ENCODE results near the gene ZNF653. TPM values are rescaled to one million over a fixed set of nuclear protein-coding genes. Genes with fewer than 3 reads are reported as not detected.

The ZNF653 gene
- total RNA-seq, 1 donor from 2014 or later = 5.7 TPM

GRCh38 chr19:11519138-11519537, 13.5 kb upstream of the ZNF653 start:
- Histone ChIP-seq H3K27me3 (ENCODE audit: control insufficient read depth in 3 of 3, insufficient read depth in 3 of 3, low read length in 3 of 3) (no peaks in the 10 kb centered on the region), H3K36me3 (ENCODE audit: control insufficient read depth in 3 of 3, insufficient read depth in 3 of 3, low read length in 3 of 3) (peaks cover 19 to 30% (median 30%) of the 10 kb centered on the region in 3 donors), H3K4me1 (ENCODE audit: control insufficient read depth in 3 of 3, insufficient read depth in 3 of 3, low read length in 3 of 3) (no peaks in the 10 kb centered on the region), H3K9ac (ENCODE audit: low read depth in 1 of 3, low read length in 3 of 3) (no peak overlapping the region), H3K27ac (ENCODE audit: low read depth, low read length) (no peak overlapping the region), H3K4me3 (ENCODE audit: low read length in 3 of 3) (no peak overlapping the region), H3K9me3 (ENCODE audit: control insufficient read depth in 3 of 3, low read length in 3 of 3) (no peaks in the 10 kb centered on the region)

GRCh38 chr19:11513946-11514345, 8.3 kb upstream of the ZNF653 start:
- no peaks in the 10 kb centered on the region for H3K9me3 ChIP-seq (ENCODE audit: control insufficient read depth in 3 of 3, low read length in 3 of 3)
- H3K4me3 ChIP-seq (ENCODE audit: low read length in 3 of 3) = no peak overlapping the region
- no peak overlapping the region for H3K9ac ChIP-seq (ENCODE audit: low read depth in 1 of 3, low read length in 3 of 3)
- no peaks in the 10 kb centered on the region for H3K27me3 ChIP-seq (ENCODE audit: control insufficient read depth in 3 of 3, insufficient read depth in 3 of 3, low read length in 3 of 3)
- peaks cover 36 to 49% (median 44%) of the 10 kb centered on the region in 3 donors for H3K36me3 ChIP-seq (ENCODE audit: control insufficient read depth in 3 of 3, insufficient read depth in 3 of 3, low read length in 3 of 3)
- H3K27ac ChIP-seq (ENCODE audit: low read depth, low read length) = no peak overlapping the region
- H3K4me1 ChIP-seq (ENCODE audit: control insufficient read depth in 3 of 3, insufficient read depth in 3 of 3, low read length in 3 of 3) = no peaks in the 10 kb centered on the region

GRCh38 chr19:11510444-11510843, 4.8 kb upstream of the ZNF653 start:
- Histone ChIP-seq H3K9me3 (ENCODE audit: control insufficient read depth in 3 of 3, low read length in 3 of 3) (no peaks in the 10 kb centered on the region), H3K27ac (ENCODE audit: low read depth, low read length) (no peak overlapping the region), H3K27me3 (ENCODE audit: control insufficient read depth in 3 of 3, insufficient read depth in 3 of 3, low read length in 3 of 3) (no peaks in the 10 kb centered on the region), H3K36me3 (ENCODE audit: control insufficient read depth in 3 of 3, insufficient read depth in 3 of 3, low read length in 3 of 3) (peaks cover 25 to 30% (median 30%) of the 10 kb centered on the region in 3 donors), H3K4me3 (ENCODE audit: low read length in 3 of 3) (no peak overlapping the region), H3K4me1 (ENCODE audit: control insufficient read depth in 3 of 3, insufficient read depth in 3 of 3, low read length in 3 of 3) (peaks cover 5 to 6% (median 6%) of the 10 kb centered on the region in 3 donors), H3K9ac (ENCODE audit: low read depth in 1 of 3, low read length in 3 of 3) (no peak overlapping the region)

GRCh38 chr19:11507370-11508078, 1.9 kb upstream of the ZNF653 start:
- no peak overlapping the region for H3K4me3 ChIP-seq (ENCODE audit: low read length in 3 of 3)
- H3K27ac ChIP-seq (ENCODE audit: low read depth, low read length) = no peak overlapping the region
- H3K36me3 ChIP-seq (ENCODE audit: control insufficient read depth in 3 of 3, insufficient read depth in 3 of 3, low read length in 3 of 3) = peaks cover 13 to 17% (median 14%) of the 10 kb centered on the region in 3 donors
- no peaks in the 10 kb centered on the region for H3K27me3 ChIP-seq (ENCODE audit: control insufficient read depth in 3 of 3, insufficient read depth in 3 of 3, low read length in 3 of 3)
- peaks cover 6 to 11% (median 10%) of the 10 kb centered on the region in 3 donors for H3K4me1 ChIP-seq (ENCODE audit: control insufficient read depth in 3 of 3, insufficient read depth in 3 of 3, low read length in 3 of 3)
- no peaks in the 10 kb centered on the region for H3K9me3 ChIP-seq (ENCODE audit: control insufficient read depth in 3 of 3, low read length in 3 of 3)
- no peak overlapping the region for H3K9ac ChIP-seq (ENCODE audit: low read depth in 1 of 3, low read length in 3 of 3)

GRCh38 chr19:11506967-11507366, 1.3 kb upstream of the ZNF653 start:
- no peak overlapping the region for H3K4me3 ChIP-seq (ENCODE audit: low read length in 3 of 3)
- H3K27me3 ChIP-seq (ENCODE audit: control insufficient read depth in 3 of 3, insufficient read depth in 3 of 3, low read length in 3 of 3) = no peaks in the 10 kb centered on the region
- H3K9ac ChIP-seq (ENCODE audit: low read depth in 1 of 3, low read length in 3 of 3) = no peak overlapping the region
- no peak overlapping the region for H3K27ac ChIP-seq (ENCODE audit: low read depth, low read length)
- H3K4me1 ChIP-seq (ENCODE audit: control insufficient read depth in 3 of 3, insufficient read depth in 3 of 3, low read length in 3 of 3) = peaks cover 6 to 11% (median 10%) of the 10 kb centered on the region in 3 donors
- H3K36me3 ChIP-seq (ENCODE audit: control insufficient read depth in 3 of 3, insufficient read depth in 3 of 3, low read length in 3 of 3) = peaks cover 8 to 14% (median 11%) of the 10 kb centered on the region in 3 donors
- H3K9me3 ChIP-seq (ENCODE audit: control insufficient read depth in 3 of 3, low read length in 3 of 3) = no peaks in the 10 kb centered on the region

GRCh38 chr19:11506101-11506555, 489 bp upstream of the ZNF653 start:
- no peaks in the 10 kb centered on the region for H3K9me3 ChIP-seq (ENCODE audit: control insufficient read depth in 3 of 3, low read length in 3 of 3)
- H3K27me3 ChIP-seq (ENCODE audit: control insufficient read depth in 3 of 3, insufficient read depth in 3 of 3, low read length in 3 of 3) = no peaks in the 10 kb centered on the region
- H3K27ac ChIP-seq (ENCODE audit: low read depth, low read length) = peak overlapping the region; percentile 96
- peaks cover 6 to 11% (median 10%) of the 10 kb centered on the region in 3 donors for H3K4me1 ChIP-seq (ENCODE audit: control insufficient read depth in 3 of 3, insufficient read depth in 3 of 3, low read length in 3 of 3)
- peak overlapping the region; percentile 29 to 76 (median 63) for H3K9ac ChIP-seq (ENCODE audit: low read depth in 1 of 3, low read length in 3 of 3)
- H3K4me3 ChIP-seq (ENCODE audit: low read length in 3 of 3) = peak overlapping the region; percentile 65 to 82 (median 80)
- peaks cover 5 to 10% (median 7%) of the 10 kb centered on the region in 3 donors for H3K36me3 ChIP-seq (ENCODE audit: control insufficient read depth in 3 of 3, insufficient read depth in 3 of 3, low read length in 3 of 3)

- H3K9ac ChIP-seq (ENCODE audit: low read depth in 1 of 3, low read length in 3 of 3) = peak overlapping the region; percentile 74 to 83 (median 83)
- H3K27me3 ChIP-seq (ENCODE audit: control insufficient read depth in 3 of 3, insufficient read depth in 3 of 3, low read length in 3 of 3) = no peaks in the 10 kb centered on the region
- peak overlapping the region; percentile 96 for H3K27ac ChIP-seq (ENCODE audit: low read depth, low read length)
- peaks cover 6 to 11% (median 10%) of the 10 kb centered on the region in 3 donors for H3K4me1 ChIP-seq (ENCODE audit: control insufficient read depth in 3 of 3, insufficient read depth in 3 of 3, low read length in 3 of 3)
- no peaks in the 10 kb centered on the region for H3K9me3 ChIP-seq (ENCODE audit: control insufficient read depth in 3 of 3, low read length in 3 of 3)
- H3K4me3 ChIP-seq (ENCODE audit: low read length in 3 of 3) = peak overlapping the region; percentile 65 to 82 (median 80)
- peaks cover 0 to 3% (median 2%) of the 10 kb centered on the region in 3 donors for H3K36me3 ChIP-seq (ENCODE audit: control insufficient read depth in 3 of 3, insufficient read depth in 3 of 3, low read length in 3 of 3)
Observed at GRCh38 chr19:11505032-11505503, 571 bp downstream of the ZNF653 start.

GRCh38 chr19:11504502-11505031, 1.1 kb downstream of the ZNF653 start:
- Histone ChIP-seq H3K27me3 (ENCODE audit: control insufficient read depth in 3 of 3, insufficient read depth in 3 of 3, low read length in 3 of 3) (no peaks in the 10 kb centered on the region), H3K9ac (ENCODE audit: low read depth in 1 of 3, low read length in 3 of 3) (peak overlapping the region; percentile 68 to 83 (median 83)), H3K36me3 (ENCODE audit: control insufficient read depth in 3 of 3, insufficient read depth in 3 of 3, low read length in 3 of 3) (peaks cover 0 to 3% (median 2%) of the 10 kb centered on the region in 3 donors), H3K9me3 (ENCODE audit: control insufficient read depth in 3 of 3, low read length in 3 of 3) (no peaks in the 10 kb centered on the region), H3K27ac (ENCODE audit: low read depth, low read length) (peak overlapping the region; percentile 96), H3K4me3 (ENCODE audit: low read length in 3 of 3) (peak overlapping the region; percentile 65 to 82 (median 80)), H3K4me1 (ENCODE audit: control insufficient read depth in 3 of 3, insufficient read depth in 3 of 3, low read length in 3 of 3) (peaks cover 6 to 11% (median 10%) of the 10 kb centered on the region in 3 donors)

GRCh38 chr19:11499890-11500420, 5.7 kb downstream of the ZNF653 start:
- Histone ChIP-seq H3K9me3 (ENCODE audit: control insufficient read depth in 3 of 3, low read length in 3 of 3) (no peaks in the 10 kb centered on the region), H3K9ac (ENCODE audit: low read depth in 1 of 3, low read length in 3 of 3) (no peak overlapping the region), H3K27ac (ENCODE audit: low read depth, low read length) (no peak overlapping the region), H3K4me3 (ENCODE audit: low read length in 3 of 3) (no peak overlapping the region), H3K4me1 (ENCODE audit: control insufficient read depth in 3 of 3, insufficient read depth in 3 of 3, low read length in 3 of 3) (peaks cover 0 to 5% (median 3%) of the 10 kb centered on the region in 3 donors), H3K36me3 (ENCODE audit: control insufficient read depth in 3 of 3, insufficient read depth in 3 of 3, low read length in 3 of 3) (peaks cover 7 to 18% (median 16%) of the 10 kb centered on the region in 3 donors), H3K27me3 (ENCODE audit: control insufficient read depth in 3 of 3, insufficient read depth in 3 of 3, low read length in 3 of 3) (no peaks in the 10 kb centered on the region)
